GM06990 (cell line): ENCODE data around the gene MYRFL.

Experiments used
- DNase-seq: peaks from one replicate; pipeline ENCODE4 v3.0.0-alpha.2; 2011; ENCODE audit not compliant: insufficient read length; ENCODE audit errors: extremely low read depth
- H3K27me3 ChIP-seq: replicated peaks from 2 replicates; pipeline ENCODE4 v1.6.0; 2011; ENCODE audit warnings: low read length; ENCODE audit not compliant: control insufficient read depth, insufficient read depth
- H3K36me3 ChIP-seq: 2 replicates; pipeline ENCODE4 v1.5.1; 2011; ENCODE audit warnings: low read length; ENCODE audit not compliant: control insufficient read depth, insufficient read depth
- H3K4me3 ChIP-seq: replicated peaks from 2 replicates; pipeline ENCODE4 v1.5.1; 2011; ENCODE audit warnings: low read depth, mild to moderate bottlenecking, control low read depth, low read length
- TF ChIP-seq, protein P1 (sequence below): IDR thresholded peaks from 2 replicates; pipeline ENCODE4 v1.5.1; 2011; ENCODE audit warnings: low read length, control low read depth, mild to moderate bottlenecking, inconsistent platforms; ENCODE audit not compliant: insufficient read depth, poor library complexity, severe bottlenecking

The MYRFL gene

DNA sequence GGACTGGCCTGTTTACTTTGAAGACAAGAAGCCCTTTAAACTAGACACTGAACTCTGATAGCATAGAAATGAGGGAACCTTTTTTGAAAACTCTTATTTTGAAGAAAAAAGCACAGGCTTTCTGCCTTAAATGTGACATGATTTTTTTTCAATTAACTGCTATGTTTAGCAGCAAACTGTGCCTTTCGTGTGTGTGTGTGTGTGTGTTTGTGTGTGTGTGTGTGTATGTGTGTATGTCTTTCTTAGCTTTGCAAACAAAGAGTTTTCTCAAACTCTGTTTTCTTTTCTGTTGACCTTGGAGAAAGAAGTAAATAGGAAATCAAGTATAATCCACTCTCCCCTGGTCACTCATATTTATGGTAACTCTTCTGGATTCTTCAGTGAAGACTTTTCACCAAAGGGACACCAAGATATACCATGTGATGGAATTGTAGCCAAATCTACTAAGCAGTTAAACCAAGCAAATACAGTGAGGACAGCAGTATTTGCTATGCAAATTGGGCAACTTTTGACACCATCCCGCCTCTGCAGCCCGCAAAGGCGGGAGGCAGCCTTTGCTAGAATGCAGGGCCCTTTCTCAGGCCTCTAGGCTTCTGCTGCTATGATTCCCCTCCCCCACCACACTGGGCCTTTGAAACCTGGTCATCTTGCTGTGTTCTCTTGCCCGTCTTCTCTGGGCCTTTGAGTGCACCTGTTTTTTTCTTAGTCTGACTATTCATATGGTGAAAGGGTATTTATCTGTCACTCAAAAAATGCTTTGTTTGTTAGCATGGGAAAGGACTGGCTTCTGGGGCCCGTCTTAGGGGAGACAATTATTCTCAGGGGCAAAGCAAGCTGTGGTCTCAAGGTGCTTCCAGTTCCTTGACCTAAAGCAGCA lies 107.9 kb downstream of the MYRFL start:
- Histone ChIP-seq H3K4me3 (no peak overlapping the region), H3K27me3 (no peaks in the 10 kb centered on the region), H3K36me3 (no peaks in the 10 kb centered on the region)
- DNase-seq, result peak; percentile 12
- TF ChIP-seq, protein P1, sequence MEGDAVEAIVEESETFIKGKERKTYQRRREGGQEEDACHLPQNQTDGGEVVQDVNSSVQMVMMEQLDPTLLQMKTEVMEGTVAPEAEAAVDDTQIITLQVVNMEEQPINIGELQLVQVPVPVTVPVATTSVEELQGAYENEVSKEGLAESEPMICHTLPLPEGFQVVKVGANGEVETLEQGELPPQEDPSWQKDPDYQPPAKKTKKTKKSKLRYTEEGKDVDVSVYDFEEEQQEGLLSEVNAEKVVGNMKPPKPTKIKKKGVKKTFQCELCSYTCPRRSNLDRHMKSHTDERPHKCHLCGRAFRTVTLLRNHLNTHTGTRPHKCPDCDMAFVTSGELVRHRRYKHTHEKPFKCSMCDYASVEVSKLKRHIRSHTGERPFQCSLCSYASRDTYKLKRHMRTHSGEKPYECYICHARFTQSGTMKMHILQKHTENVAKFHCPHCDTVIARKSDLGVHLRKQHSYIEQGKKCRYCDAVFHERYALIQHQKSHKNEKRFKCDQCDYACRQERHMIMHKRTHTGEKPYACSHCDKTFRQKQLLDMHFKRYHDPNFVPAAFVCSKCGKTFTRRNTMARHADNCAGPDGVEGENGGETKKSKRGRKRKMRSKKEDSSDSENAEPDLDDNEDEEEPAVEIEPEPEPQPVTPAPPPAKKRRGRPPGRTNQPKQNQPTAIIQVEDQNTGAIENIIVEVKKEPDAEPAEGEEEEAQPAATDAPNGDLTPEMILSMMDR, result no peak

DNA sequence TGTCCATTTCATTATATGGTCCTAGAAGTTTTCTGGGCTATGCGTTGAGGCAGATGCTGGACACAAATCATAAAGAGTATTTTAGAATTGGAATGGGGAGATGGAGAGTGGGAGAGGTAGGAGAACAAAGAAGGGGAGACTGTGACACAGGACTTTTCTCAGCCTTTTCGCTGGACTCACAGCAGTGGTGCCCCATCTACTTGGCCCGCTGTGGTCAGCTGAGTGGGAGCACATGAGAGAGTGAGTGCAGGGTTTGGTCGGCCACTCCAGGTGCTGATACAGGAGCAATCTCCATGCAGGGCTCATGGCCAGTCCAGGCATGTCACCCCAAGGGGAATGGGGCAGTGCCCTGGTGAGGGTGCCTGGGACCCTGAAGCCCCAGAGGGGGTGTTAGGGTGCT lies 109.0 kb downstream of the MYRFL start:
- no peak for DNase-seq
- Histone ChIP-seq H3K27me3 (no peaks in the 10 kb centered on the region), H3K4me3 (no peak overlapping the region), H3K36me3 (no peaks in the 10 kb centered on the region)
- TF ChIP-seq, protein P1, result no peak

DNA sequence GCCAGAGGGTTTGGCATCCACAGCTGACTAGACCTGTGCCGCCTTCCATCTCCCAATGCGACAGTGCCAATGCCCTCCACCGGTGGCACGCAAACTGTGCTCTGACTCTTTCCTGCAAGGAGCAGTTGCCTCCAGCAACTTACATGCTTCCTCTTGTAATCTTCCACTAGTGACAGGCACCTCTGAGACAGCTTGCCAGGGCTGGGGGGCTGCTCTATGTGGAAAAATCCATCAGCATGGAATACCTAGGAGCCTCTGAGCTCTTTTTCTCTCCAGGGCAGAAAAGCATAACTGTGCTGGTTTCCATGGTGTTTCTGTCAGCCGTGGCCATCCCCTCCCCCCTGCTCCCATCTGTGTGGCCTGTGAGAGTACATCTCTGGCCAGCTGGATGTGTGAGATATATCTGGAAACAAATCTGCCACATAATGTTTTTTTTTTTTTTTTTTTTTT lies 110.6 kb downstream of the MYRFL start:
- no peak for DNase-seq
- H3K27me3 ChIP-seq, result no peaks in the 10 kb centered on the region
- no peak overlapping the region for H3K4me3 ChIP-seq

DNA sequence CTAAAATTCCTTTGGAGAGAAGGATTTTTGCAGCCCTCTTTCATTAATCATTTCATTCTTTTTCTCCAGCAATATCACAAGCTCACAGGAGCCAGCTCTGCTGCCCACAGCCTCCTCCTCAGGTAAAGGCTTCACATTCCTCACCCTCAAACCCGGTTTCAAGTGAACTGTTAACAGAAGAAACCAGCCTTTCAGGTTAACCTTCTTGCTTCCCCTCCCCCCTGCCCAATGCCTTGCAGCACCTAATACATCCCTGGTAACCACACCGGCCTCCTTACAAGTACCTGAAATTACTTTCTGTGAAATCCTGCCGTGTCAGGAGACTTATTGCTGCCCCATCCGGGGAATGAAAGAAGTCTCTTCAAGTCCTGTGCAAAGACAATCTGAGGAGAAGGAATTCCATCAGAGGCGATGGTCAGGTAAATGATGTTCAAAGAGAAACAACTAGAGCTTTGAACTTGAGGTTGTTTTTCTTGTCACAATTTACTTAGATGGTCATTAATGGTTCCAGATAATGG lies 111.2 kb downstream of the MYRFL start:
- TF ChIP-seq, protein P1, result no peak
- no peaks in the 10 kb centered on the region for H3K36me3 ChIP-seq
- DNase-seq, result no peak
- no peaks in the 10 kb centered on the region for H3K27me3 ChIP-seq
- no peak overlapping the region for H3K4me3 ChIP-seq

More for the DNA sequence above, 110.6 kb downstream of the MYRFL start:
- H3K36me3 ChIP-seq, result no peaks in the 10 kb centered on the region
- TF ChIP-seq, protein P1, result no peak

DNA sequence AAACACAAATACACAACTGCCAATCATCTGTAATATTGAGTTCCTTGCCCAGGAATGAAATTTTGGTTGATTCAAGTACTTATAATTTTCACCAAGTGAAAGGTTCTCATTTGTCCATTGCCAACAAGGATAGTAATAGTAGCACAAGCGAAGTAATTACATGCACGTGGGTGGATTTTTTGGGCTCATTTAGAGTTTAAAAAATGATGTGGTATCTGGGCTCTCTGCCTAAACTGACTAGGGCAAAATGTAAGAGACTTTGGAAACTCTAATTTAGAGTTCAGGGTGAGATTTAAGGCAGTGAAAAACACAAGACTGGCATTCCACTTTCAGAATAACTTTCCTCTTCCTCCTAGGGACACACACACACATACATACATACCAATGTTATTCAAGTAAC lies 111.7 kb downstream of the MYRFL start:
- TF ChIP-seq, protein P1, result no peak
- no peaks in the 10 kb centered on the region for H3K27me3 ChIP-seq
- H3K36me3 ChIP-seq, result no peaks in the 10 kb centered on the region
- no peak overlapping the region for H3K4me3 ChIP-seq
- DNase-seq, result no peak
